Measurements from ENCODE around the gene MRPL11. TPM values are rescaled to one million over a fixed set of nuclear protein-coding genes. Genes with fewer than 3 reads are reported as not detected.

MRPL11 gene
- total and polyA plus RNA-seq, 2 of the 13 experiments (the other 11 are each of a cell fraction or from before 2014, with no cell fraction given) = 72.9 to 176 TPM

DNA sequence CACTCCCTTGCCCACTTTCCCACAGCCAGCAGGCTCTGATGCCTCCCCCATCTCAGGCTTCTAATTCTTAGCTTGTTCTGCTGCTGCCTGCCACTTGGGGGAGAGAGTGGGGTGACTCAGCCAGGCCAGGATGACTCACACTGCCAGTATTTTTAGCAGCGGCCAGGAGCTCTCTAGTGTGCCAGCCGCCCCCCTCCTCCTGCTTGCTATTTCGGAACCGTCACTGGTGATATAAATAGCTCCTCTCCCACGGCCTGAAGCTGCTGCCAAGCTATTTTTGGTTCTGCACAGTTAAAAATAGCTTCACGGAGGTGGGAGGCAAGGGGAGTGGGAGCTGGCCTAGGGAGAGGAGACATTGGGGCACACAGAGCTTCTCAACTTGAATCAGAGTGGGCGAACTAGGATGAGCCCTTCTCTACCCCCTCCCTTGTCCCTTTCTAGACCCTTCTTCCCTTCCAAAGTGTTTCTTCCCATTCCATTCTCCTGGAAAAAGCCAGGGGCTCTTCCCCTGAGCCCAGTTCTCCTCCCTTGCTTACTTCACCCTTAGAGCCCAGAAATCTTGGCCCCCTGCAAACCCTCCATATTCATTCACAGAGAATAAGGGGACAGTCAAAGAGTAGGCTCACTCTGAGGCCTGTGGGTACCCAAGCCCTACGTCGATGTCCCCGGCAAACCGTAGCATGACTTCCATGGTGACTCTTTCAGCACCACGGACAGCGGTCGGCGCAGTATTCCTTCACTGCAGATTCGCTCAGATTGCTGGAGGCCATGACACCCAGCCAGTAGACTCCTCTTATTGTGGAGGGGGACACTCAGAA, 20.3 kb downstream of the MRPL11 start (continued):
- TF ChIP-seq, protein P1, sequence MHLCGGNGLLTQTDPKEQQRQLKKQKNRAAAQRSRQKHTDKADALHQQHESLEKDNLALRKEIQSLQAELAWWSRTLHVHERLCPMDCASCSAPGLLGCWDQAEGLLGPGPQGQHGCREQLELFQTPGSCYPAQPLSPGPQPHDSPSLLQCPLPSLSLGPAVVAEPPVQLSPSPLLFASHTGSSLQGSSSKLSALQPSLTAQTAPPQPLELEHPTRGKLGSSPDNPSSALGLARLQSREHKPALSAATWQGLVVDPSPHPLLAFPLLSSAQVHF (CRISPR knock-in tag; IDR thresholded peaks at IDR 0.05) = 0 out of 2 replicates have a peak, but pooled peaks have one; percentile 59
- TF ChIP-seq SSRP1 (CRISPR knock-in tag; IDR thresholded peaks at IDR 0.05) (no peak), MNT (IDR thresholded peaks at IDR 0.05) (no peak), NAIF1 (CRISPR knock-in tag; IDR thresholded peaks at IDR 0.05; ENCODE audit: borderline replicate concordance) (no peak), POLR2AphosphoS2 (IDR thresholded peaks at IDR 0.05; ENCODE audit: low read depth, low read length) (no peak), ATF7-NPFF (CRISPR knock-in tag; IDR thresholded peaks at IDR 0.05; ENCODE audit: low read depth) (no peak), AHR (CRISPR knock-in tag; IDR thresholded peaks at IDR 0.05) (0 out of 2 replicates have a peak, but pooled peaks have one; percentile 68), NFIB (CRISPR knock-in tag; IDR thresholded peaks at IDR 0.05; ENCODE audit: borderline replicate concordance) (no peak), CHD2 (IDR thresholded peaks at IDR 0.05; ENCODE audit: low read depth, low read length) (no peak), RXRB (CRISPR knock-in tag; IDR thresholded peaks at IDR 0.05; ENCODE audit: borderline replicate concordance) (peak; percentile 73), MYNN (CRISPR knock-in tag; IDR thresholded peaks at IDR 0.05; ENCODE audit: low read depth) (no peak), CAMTA2 (CRISPR knock-in tag; IDR thresholded peaks at IDR 0.05; ENCODE audit: borderline replicate concordance) (no peak; the same call in 1 of the 2 replicates), ESRRA (CRISPR knock-in tag; IDR thresholded peaks at IDR 0.05; ENCODE audit: low read depth) (no peak), ZNF451 (CRISPR knock-in tag; IDR thresholded peaks at IDR 0.05) (peak; percentile 47; the same call in 1 of the 2 replicates)
- TF ChIP-seq, protein P2, sequence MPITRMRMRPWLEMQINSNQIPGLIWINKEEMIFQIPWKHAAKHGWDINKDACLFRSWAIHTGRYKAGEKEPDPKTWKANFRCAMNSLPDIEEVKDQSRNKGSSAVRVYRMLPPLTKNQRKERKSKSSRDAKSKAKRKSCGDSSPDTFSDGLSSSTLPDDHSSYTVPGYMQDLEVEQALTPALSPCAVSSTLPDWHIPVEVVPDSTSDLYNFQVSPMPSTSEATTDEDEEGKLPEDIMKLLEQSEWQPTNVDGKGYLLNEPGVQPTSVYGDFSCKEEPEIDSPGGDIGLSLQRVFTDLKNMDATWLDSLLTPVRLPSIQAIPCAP (CRISPR knock-in tag; IDR thresholded peaks at IDR 0.05; ENCODE audit: low read depth) = no peak

All from HepG2 (cell line).